Spleen (tissue), 7 donors: ENCODE results near the gene DNAI7.

Experiments used
- POLR2AphosphoS5 ChIP-seq, 3 donors: sonication (generic); formaldehyde crosslinking; IDR thresholded peaks; one replicate each; pipeline ENCODE4 v1.5.1; 2017; ENCODE audit warnings: antibody characterized with exemption in 3 of 3
- TF ChIP-seq, protein P1 (sequence below), 11 experiments: fragments of 200-600 bp in 7 of 11; fragments of 450-650 bp in 4 of 11; sonication (generic) in 4 of 11; IDR thresholded peaks in 8 of 11; conservative IDR thresholded peaks in 3 of 11; 1 replicate in 7 of 11; 2 replicates in 4 of 11; pipeline versions ENCODE4 v1.4.0 to v1.8.0; 2016 to 2021; ENCODE audit warnings: antibody characterized with exemption in 11 of 11, inconsistent platforms in 4 of 11, mild to moderate bottlenecking in 1 of 11
- donor health status: DM: no; HTN: no; CAD: no; lungs with moderate emphysema.
- donor health status: DM: no; HTN: no; CAD: no.
- donor health status: DM: no; HTN: no; CAD: no.

DNA sequence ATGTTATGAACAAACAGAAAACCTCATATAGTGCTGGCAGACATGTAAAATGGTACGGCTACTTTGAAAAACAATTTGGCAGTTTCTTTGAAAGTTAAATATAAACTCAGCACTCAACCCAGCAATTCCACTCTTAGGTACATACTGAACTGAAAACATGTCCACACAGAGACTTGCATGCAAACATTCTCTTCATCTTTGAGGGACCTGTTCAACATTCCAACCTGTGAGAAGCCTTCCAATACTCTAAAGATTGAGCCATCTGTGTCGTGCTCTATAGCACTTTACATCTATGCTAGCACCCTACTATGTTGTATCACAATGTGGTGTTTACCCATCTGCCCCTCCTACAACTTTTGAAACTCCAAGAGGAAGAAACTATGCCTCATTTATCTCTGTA lies 79.3 kb downstream of the DNAI7 start:
- TF ChIP-seq, protein P1, sequence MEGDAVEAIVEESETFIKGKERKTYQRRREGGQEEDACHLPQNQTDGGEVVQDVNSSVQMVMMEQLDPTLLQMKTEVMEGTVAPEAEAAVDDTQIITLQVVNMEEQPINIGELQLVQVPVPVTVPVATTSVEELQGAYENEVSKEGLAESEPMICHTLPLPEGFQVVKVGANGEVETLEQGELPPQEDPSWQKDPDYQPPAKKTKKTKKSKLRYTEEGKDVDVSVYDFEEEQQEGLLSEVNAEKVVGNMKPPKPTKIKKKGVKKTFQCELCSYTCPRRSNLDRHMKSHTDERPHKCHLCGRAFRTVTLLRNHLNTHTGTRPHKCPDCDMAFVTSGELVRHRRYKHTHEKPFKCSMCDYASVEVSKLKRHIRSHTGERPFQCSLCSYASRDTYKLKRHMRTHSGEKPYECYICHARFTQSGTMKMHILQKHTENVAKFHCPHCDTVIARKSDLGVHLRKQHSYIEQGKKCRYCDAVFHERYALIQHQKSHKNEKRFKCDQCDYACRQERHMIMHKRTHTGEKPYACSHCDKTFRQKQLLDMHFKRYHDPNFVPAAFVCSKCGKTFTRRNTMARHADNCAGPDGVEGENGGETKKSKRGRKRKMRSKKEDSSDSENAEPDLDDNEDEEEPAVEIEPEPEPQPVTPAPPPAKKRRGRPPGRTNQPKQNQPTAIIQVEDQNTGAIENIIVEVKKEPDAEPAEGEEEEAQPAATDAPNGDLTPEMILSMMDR (IDR thresholded peaks at IDR 0.05 in 8 of 11, conservative IDR thresholded peaks at IDR 0.05 in 3 of 11), result no peak
- no peak for TF ChIP-seq POLR2AphosphoS5 (IDR thresholded peaks at IDR 0.05)
